Immature natural killer cell (primary cell): ENCODE measurements around the gene SMIM5. TPM values are rescaled to one million over a fixed set of nuclear protein-coding genes. Genes with fewer than 3 reads are reported as not detected.
A peak's percentile ranks its signal among the peaks of the same experiment; 100 is the strongest.

Experiments
- DNase-seq, 3 donors: peaks; one replicate each; pipeline ENCODE4 v3.0.0; 2022; ENCODE audit warnings: mixed read lengths in 1 of 3
- H3K27ac Mint-ChIP-seq, 6 donors: one replicate each; pipeline ENCODE4 v1.8.0; 2020; ENCODE audit warnings: mixed read lengths in 6 of 6, mild to moderate bottlenecking in 5 of 6, inconsistent platforms in 4 of 6, moderate library complexity in 3 of 6
- H3K27me3 Mint-ChIP-seq, 3 donors: one replicate each; pipeline ENCODE4 v1.8.0; 2020 to 2021; ENCODE audit warnings: low read depth in 3 of 3, mild to moderate bottlenecking in 3 of 3, mixed read lengths in 3 of 3, moderate library complexity in 3 of 3, inconsistent platforms in 1 of 3
- H3K36me3 Mint-ChIP-seq, 3 donors: one replicate each; pipeline ENCODE4 v1.8.0; 2020; ENCODE audit warnings: mixed read lengths in 3 of 3, inconsistent platforms in 2 of 3, mild to moderate bottlenecking in 2 of 3
- H3K4me1 Mint-ChIP-seq, 2 donors: one replicate each; pipeline ENCODE4 v1.8.0; 2020; ENCODE audit warnings: inconsistent platforms in 2 of 2, mild to moderate bottlenecking in 2 of 2, mixed read lengths in 2 of 2, moderate library complexity in 1 of 2
- H3K4me3 Mint-ChIP-seq, 5 donors: one replicate each; pipeline ENCODE4 v1.8.0; 2020; ENCODE audit warnings: mild to moderate bottlenecking in 5 of 5, mixed read lengths in 5 of 5, inconsistent platforms in 3 of 5, moderate library complexity in 3 of 5
- H3K9me3 Mint-ChIP-seq, 6 donors: one replicate each; pipeline ENCODE4 v1.8.0; 2020; ENCODE audit warnings: mild to moderate bottlenecking in 6 of 6, mixed read lengths in 6 of 6, inconsistent platforms in 4 of 6, moderate library complexity in 3 of 6
- polyA plus RNA-seq, 3 donors: library from polyadenylated mRNA; unstranded; fragments of 300-500 nt; fragmentation: Illumina TruSeq; gene quantifications; one replicate each; pipeline ENCODE4 v1.2.3, GENCODE V29; 2021

The SMIM5 gene
- polyA plus RNA-seq, 3 donors from 2014 or later, result 1.1 TPM; not detected in 2

DNA sequence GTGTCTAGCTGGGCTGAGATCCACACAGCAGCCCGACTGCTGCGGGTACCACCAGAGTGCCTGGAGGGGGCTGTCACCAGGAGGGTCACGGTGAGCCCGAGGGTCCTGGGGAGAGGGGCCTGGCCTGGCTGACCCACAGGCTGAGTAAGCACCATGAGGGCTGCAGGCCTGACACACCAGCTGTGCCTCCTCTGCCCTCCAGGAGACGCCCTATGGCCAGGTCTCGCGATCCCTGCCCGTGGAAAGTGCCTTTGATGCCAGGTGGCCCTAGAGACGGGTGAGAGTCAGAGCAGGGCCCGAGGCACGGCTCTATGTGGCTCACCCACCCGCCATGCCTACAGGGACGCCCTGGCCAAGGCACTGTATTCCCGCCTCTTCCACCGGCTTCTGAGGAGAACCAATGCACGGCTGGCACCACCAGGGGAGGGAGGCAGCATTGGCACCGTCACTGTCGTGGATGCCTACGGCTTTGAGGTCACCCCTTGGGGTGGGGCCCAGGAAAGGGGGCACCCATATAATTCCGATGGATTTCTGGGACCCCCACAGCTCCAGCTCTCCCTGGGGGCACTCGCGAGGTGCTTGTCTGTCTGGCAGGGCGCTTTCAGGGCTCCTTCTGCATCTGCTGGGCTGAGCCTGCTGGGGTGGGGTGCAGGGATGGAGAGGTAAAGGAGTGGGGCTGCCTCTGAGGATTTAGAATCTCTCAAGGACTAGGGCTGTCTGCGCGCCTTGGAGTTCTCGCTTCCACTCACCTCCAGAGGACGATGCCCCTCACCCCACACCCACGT lies 38.5 kb upstream of the SMIM5 start:
- Mint-ChIP-seq H3K27ac (no peak overlapping the region), H3K36me3 (no peaks in the 10 kb centered on the region), H3K4me1 (peaks cover 13 to 14% of the 10 kb centered on the region in 2 donors), H3K27me3 (peaks cover 0 to 5% (median 0%) of the 10 kb centered on the region in 3 donors), H3K4me3 (no peak overlapping the region), H3K9me3 (no peaks in the 10 kb centered on the region)
- DNase-seq, result no peak

- H3K4me3 Mint-ChIP-seq, result no peak overlapping the region
- no peak for DNase-seq
- no peaks in the 10 kb centered on the region for H3K36me3 Mint-ChIP-seq
- H3K9me3 Mint-ChIP-seq, result no peaks in the 10 kb centered on the region
- no peak overlapping the region for H3K27ac Mint-ChIP-seq
- peaks cover 0 to 2% (median 0%) of the 10 kb centered on the region in 3 donors for H3K27me3 Mint-ChIP-seq
- peaks cover 9 to 11% of the 10 kb centered on the region in 2 donors for H3K4me1 Mint-ChIP-seq
Observed at GRCh38 chr17:75595284-75595919, 37.8 kb upstream of the SMIM5 start.

- DNase-seq, result no peak
- no peaks in the 10 kb centered on the region for H3K27me3 Mint-ChIP-seq
- no peaks in the 10 kb centered on the region for H3K36me3 Mint-ChIP-seq
- H3K9me3 Mint-ChIP-seq, result no peaks in the 10 kb centered on the region
- H3K4me3 Mint-ChIP-seq, result no peak overlapping the region
- no peak overlapping the region for H3K27ac Mint-ChIP-seq
- peaks cover 4 to 6% of the 10 kb centered on the region in 2 donors for H3K4me1 Mint-ChIP-seq
Observed at GRCh38 chr17:75595920-75596313, 37.3 kb upstream of the SMIM5 start.

GRCh38 chr17:75596320-75597087 lies 36.7 kb upstream of the SMIM5 start:
- Mint-ChIP-seq H3K27ac (no peak overlapping the region), H3K9me3 (no peaks in the 10 kb centered on the region), H3K4me1 (peaks cover 0 to 3% of the 10 kb centered on the region in 2 donors), H3K27me3 (no peaks in the 10 kb centered on the region), H3K4me3 (no peak overlapping the region), H3K36me3 (no peaks in the 10 kb centered on the region)
- no peak for DNase-seq

GRCh38 chr17:75601057-75601987 lies 31.9 kb upstream of the SMIM5 start:
- no peak overlapping the region for H3K4me3 Mint-ChIP-seq
- no peaks in the 10 kb centered on the region for H3K36me3 Mint-ChIP-seq
- DNase-seq, result peak; percentile 37 to 53 (median 52)
- no peaks in the 10 kb centered on the region for H3K9me3 Mint-ChIP-seq
- no peaks in the 10 kb centered on the region for H3K27me3 Mint-ChIP-seq
- H3K27ac Mint-ChIP-seq, result no peak overlapping the region
- H3K4me1 Mint-ChIP-seq, result peaks cover 0 to 5% of the 10 kb centered on the region in 2 donors

DNA sequence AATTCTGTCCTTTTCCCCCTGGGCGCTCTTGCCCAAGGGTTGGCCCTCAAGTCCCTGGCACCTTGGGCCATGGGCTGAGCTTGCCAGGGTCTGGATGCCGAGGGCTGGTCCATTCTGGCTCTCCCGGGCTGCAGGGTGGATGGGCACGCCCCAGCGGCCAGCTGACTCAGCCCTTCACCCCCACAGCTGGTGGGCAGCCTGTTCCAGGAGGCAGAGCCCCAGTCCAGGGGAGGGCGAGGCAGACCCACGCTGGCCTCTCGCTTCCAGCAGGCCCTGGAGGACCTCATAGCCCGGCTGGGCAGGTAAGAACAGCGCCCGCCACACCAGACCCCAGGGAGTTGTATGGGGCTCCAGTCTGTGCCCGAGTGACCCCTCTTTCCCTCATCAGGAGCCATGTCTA lies 30.6 kb upstream of the SMIM5 start:
- no peaks in the 10 kb centered on the region for H3K36me3 Mint-ChIP-seq
- no peaks in the 10 kb centered on the region for H3K9me3 Mint-ChIP-seq

GRCh38 chr17:75603123-75603522 lies 30.1 kb upstream of the SMIM5 start:
- H3K9me3 Mint-ChIP-seq, result no peaks in the 10 kb centered on the region
- H3K4me1 Mint-ChIP-seq, result peaks cover 0 to 5% of the 10 kb centered on the region in 2 donors
- H3K36me3 Mint-ChIP-seq, result no peaks in the 10 kb centered on the region
- peak overlapping the region in 1 of 6 donors; percentile 10 for H3K27ac Mint-ChIP-seq
- no peaks in the 10 kb centered on the region for H3K27me3 Mint-ChIP-seq
- H3K4me3 Mint-ChIP-seq, result no peak overlapping the region
- no peak for DNase-seq

More for the DNA sequence above, 30.6 kb upstream of the SMIM5 start:
- Mint-ChIP-seq H3K4me1 (peaks cover 0 to 5% of the 10 kb centered on the region in 2 donors), H3K27me3 (no peaks in the 10 kb centered on the region), H3K4me3 (no peak overlapping the region), H3K27ac (no peak overlapping the region)
- DNase-seq, result no peak

DNA sequence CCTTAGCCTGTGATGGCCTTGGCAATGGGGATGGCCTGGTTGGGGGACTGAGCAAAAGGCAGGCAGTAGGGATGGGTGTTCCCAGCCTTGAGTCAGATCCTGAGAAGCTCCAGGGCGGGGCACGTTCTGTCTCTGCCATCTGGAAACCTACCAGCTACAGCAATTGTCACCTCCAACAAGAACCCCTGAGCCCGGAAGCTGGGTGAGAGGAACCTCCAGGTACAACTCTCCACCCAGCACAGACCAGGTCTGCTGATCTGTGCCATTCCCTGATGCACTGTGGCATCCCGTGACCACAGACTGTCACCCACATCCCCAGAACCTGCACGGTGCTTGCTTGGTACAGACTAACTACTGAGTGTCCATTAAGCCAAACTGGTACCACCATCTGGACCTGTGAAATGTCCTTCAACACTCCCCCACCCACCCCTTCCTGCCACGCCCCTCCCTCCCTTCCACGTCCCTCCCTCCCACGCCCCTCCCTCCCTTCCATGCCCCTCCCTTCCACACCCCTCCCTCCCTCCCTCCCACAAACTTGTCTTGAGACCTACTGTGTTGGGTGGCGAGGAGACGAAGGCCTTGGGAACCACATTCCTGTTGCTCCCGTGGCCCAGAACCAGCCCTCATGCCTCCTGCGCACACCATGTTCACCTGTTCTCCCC lies 29.1 kb upstream of the SMIM5 start:
- DNase-seq, result no peak
- Mint-ChIP-seq H3K27ac (no peak overlapping the region), H3K4me3 (no peak overlapping the region), H3K9me3 (no peaks in the 10 kb centered on the region), H3K27me3 (no peaks in the 10 kb centered on the region), H3K36me3 (no peaks in the 10 kb centered on the region), H3K4me1 (peaks cover 0 to 5% of the 10 kb centered on the region in 2 donors)

GRCh38 chr17:75605790-75606189 lies 27.4 kb upstream of the SMIM5 start:
- no peak overlapping the region for H3K4me3 Mint-ChIP-seq
- H3K9me3 Mint-ChIP-seq, result no peaks in the 10 kb centered on the region
- H3K27ac Mint-ChIP-seq, result no peak overlapping the region
- peaks cover 0 to 5% of the 10 kb centered on the region in 2 donors for H3K4me1 Mint-ChIP-seq
- H3K36me3 Mint-ChIP-seq, result no peaks in the 10 kb centered on the region
- peaks cover 0 to 3% (median 0%) of the 10 kb centered on the region in 3 donors for H3K27me3 Mint-ChIP-seq
- DNase-seq, result no peak

- H3K4me1 Mint-ChIP-seq, result peaks cover 0 to 3% of the 10 kb centered on the region in 2 donors
- peak overlapping the region in 2 of 6 donors; percentile 51 to 85 for H3K27ac Mint-ChIP-seq
- DNase-seq, result no peak
- peaks cover 0 to 3% (median 2%) of the 10 kb centered on the region in 3 donors for H3K27me3 Mint-ChIP-seq
- no peaks in the 10 kb centered on the region for H3K36me3 Mint-ChIP-seq
- no peaks in the 10 kb centered on the region for H3K9me3 Mint-ChIP-seq
- H3K4me3 Mint-ChIP-seq, result no peak overlapping the region
Observed at GRCh38 chr17:75607086-75607485, 26.1 kb upstream of the SMIM5 start.

DNA sequence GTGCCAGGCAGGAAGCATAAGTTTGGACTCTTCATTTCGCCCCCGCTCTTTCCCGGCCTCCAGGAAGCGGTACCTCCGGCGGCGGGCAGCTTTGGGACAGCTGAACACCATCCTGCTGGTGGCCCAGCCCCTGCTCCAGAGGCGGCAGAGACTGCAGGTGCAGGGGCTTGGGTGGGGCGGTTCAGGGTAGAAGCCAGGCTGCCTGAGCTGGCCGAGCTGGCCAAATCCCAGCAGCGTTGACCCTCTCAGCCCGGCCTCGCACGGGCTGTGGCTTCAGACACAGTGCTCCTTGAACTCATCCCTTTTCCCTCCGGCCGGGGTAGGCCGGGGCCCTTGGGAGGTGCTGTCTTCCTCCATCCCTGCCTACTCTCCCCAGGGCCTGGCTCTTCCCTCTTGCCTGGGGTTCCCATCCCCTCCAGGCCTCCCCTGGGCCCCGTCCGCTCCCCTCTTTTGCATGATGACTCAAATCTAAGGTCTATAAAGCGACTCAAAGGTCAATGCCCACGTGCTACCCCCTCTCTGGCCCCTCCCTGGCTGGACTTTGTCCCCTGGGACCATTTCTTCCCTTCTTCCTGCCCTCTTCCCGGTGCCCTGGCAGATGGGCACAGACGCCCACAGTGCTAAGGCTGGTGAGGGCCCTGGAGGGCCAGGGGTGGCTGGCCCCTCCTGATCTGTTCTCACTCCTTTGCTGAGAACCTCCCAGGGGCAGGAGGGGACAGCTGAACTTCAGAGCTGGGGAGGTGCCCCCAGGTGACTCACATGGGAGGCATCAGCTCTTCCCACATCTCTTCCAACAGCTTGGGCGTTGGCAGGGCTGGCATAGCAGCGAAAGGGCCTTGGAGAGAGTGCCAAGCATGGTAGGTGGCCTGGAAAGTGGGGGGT lies 22.9 kb upstream of the SMIM5 start:
- Mint-ChIP-seq H3K4me1 (no peaks in the 10 kb centered on the region), H3K36me3 (no peaks in the 10 kb centered on the region), H3K9me3 (no peaks in the 10 kb centered on the region), H3K4me3 (no peak overlapping the region), H3K27me3 (peaks cover 0 to 3% (median 2%) of the 10 kb centered on the region in 3 donors), H3K27ac (no peak overlapping the region)
- DNase-seq, result no peak

DNA sequence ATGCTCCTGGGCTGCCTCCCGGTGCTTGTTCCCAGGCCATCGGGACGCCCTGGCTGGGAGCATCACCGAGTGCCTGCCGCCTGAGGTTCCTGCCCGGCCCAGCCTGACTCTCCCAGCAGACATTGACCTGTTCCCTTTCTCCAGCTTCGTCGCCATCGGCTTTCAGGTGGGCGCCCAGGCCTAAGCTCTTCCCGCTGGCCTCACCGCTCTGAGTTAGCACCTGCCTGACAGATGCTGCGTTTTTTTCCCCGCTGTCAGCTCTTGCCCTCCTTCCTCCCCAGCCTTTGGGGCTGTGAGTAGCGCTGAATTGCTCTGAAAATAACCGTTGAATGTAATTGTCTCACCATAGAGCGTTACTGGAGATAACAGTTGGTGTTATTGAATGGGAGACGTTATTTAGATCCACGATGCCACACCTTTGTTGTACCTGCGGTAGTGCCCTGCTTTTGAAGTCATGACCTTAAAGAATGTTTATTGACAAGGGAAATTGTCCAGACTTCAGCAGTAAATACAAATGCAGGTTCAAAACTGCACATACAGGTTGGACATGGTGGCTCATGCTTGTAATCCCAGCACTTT lies 21.3 kb upstream of the SMIM5 start:
- H3K27ac Mint-ChIP-seq, result peak overlapping the region in 2 of 6 donors; percentile 8 to 45
- no peaks in the 10 kb centered on the region for H3K9me3 Mint-ChIP-seq
- H3K4me1 Mint-ChIP-seq, result no peaks in the 10 kb centered on the region
- H3K27me3 Mint-ChIP-seq, result peaks cover 0 to 5% (median 2%) of the 10 kb centered on the region in 3 donors
- H3K36me3 Mint-ChIP-seq, result no peaks in the 10 kb centered on the region
- no peak for DNase-seq
- H3K4me3 Mint-ChIP-seq, result no peak overlapping the region
